ENCODE measurements around the gene CTAG1B.
"Not testable (repeated sequence)": the region's sequence is repeated elsewhere in the genome, so short reads cannot be mapped to it uniquely, and the experiment has no call there.

The CTAG1B gene

GRCh38 chrX:154620767-154621414, 1.8 kb upstream of the CTAG1B start:
- DNase-seq: not testable (repeated sequence)

DNA sequence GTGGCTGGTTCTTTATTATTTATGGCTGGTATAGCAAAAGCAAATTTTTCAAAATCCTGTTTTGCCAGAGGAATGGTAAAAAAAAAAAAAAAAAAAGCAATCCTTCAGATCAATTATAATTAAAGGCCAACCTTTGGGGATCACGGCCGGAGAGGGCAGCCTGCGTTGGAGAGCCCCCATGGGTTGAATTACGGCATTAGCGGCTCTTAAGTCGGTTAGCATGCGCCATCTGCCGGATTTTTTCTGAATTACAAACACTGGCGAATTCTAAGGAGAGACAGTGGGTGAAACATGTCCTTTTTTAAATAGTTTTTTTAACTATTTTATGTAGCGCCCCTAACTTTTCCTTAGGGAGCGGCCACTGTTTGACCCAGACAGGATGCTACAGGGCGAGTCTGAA, 5.5 kb downstream of the CTAG1B start:
- DNase-seq: not testable (repeated sequence)

GRCh38 chrX:154611146-154611545, 7.9 kb downstream of the CTAG1B start:
- DNase-seq: not testable (repeated sequence)

- not testable (repeated sequence) for DNase-seq
These were observed 10.3 kb downstream of the CTAG1B start for GRCh38 chrX:154608823-154609222.

DNA sequence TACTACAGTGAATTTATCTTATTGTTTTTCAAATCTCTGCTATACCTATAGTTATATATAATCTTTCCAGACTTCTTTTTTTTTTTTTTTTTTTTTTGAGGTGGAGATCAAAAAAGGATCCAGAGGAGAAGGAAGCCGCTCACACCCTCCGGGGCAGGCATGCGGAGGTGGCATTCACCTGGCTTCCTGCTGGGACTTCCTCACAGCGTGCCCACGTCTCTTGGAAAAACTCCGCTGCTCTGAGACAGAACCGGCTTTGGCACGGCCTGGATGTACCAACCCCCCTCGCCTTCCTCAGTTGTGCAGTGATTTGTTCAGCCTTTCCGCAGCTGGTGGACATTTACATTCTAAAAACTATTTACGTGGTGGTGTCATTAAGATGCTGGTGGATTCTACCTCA, 11.1 kb downstream of the CTAG1B start:
- DNase-seq: not testable (repeated sequence)

DNA sequence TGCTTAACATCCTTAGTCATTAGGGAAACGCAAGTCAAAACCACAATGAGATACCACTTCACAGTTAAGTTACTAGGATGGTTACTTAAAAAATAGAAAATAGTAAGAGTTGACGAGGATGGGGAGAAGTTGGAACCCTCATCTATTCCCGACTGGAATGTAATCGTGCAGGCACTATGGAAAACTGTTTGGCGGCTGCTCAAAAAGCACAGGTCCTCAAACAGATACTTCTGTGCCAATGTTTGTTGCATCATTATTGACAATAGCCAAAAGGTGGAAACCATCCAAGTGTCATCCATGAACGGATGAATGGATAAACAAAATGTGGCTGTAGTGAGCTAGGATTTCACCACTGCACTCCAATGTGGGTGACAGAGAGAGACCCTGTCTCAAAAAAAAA, 11.7 kb downstream of the CTAG1B start:
- no peak for DNase-seq

- DNase-seq: no peak
These were observed 13.5 kb downstream of the CTAG1B start for GRCh38 chrX:154605566-154605965.

DNA sequence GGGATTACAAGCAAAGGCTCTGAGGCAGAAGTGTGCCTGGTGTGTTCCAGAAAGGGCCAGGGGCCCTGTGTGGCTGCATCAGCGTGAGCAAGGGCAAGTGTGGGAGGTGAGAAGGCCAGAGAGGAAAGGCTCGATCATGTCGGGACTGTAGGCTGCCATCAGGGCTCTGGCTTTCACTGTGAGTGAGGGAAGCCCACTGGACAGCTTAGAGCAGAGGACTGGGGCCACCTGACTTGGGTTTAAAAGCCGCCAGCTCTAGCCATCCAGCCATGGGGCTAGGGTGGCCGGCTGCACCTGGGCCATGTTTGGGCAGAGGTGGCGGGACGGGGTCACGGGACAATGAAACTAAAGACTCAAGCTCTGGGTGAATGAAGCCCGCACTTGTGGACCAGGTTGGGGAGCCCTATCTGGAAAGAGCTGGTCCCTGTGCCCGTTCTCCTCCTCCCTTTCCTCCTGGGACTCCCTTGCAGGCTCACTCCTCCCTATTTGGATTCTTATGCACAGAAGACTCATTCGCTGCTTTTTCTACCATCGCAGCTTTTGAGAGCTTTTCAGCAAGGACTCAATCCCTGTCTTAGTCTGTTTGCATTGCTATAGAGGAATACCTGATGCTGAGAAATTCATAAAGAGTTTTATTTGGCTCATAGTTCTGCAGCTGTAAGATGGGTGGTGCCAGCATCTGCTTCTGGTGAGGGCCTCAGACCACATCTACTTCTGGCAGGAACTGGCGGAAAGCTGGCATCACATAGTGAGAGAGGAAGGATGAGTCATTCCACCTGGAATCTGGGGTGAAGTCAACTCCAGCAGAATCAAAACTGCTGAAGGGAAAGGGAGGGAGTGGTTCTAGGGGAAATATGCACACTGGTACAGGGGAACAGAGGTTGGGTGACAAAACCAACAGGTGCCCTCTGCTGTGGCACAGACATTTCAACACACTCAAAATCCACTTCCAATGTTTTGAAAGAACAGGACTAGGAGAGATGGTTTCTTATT, 15.3 kb downstream of the CTAG1B start:
- no peak for DNase-seq

DNA sequence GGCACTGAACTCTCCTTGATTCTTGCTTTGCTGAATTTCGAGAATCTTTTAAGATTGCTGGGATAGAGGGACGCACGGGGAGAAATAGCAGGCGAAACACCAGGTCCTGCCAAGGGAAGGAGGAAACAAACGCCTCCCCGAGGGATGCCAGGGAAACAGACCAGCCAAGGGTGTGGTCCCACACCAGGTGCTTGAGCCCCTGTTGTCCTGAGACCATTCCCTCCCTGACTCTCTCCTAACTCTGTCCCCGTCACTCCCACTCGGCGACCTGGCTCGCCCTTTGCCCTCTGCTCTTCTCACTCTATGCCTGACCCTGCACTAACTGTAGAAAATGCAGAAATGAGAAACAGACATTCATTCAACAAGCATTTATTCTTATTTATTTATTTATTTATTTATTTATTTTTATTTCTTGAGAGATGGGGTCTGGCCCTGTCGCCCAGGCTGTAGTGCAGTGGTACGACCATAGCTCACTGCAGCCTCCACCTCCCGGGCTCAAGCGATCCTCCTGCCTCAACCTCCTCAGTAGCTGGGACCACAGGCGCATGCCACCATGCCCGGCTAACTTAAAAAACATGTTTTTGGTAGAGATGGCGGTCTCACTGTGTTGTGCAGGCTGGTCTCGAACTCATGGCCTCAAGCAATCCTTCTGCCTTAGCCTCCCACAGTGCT, 16.2 kb downstream of the CTAG1B start:
- DNase-seq: no peak

- no peak for DNase-seq
These were observed 16.9 kb downstream of the CTAG1B start for GRCh38 chrX:154602226-154602625.

DNA sequence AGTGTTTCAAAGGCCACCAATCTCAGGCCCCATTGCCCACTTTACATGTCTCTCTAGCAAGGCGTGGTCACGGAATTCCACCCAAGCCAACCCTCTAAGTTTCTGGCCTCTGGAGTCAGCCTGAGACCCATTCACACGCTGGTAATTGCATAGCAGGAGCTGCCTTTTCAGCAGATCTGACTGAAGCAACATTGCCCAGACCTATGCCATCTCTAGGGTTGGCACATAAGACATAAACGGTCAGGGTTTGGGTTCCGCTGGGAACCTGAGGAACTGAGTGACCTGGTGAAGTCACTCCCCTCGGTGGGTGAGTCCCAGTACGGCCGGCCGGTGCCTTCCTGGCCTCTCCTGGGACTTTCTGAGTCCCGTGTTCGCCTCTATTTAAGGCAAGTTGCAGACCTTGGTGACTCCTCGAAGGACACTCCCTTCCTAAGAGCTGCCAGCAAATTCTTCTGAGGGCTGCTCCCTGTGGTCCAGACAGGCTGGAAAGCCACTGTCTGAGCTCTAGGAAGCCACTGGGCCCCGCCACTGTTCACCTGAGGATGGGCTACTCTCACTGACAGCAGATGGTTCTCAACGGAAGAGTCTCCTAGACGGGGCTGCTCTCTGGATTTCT, 18.2 kb downstream of the CTAG1B start:
- DNase-seq: no peak

- no peak for DNase-seq
These were observed 19.6 kb downstream of the CTAG1B start for GRCh38 chrX:154599531-154599930.

DNA sequence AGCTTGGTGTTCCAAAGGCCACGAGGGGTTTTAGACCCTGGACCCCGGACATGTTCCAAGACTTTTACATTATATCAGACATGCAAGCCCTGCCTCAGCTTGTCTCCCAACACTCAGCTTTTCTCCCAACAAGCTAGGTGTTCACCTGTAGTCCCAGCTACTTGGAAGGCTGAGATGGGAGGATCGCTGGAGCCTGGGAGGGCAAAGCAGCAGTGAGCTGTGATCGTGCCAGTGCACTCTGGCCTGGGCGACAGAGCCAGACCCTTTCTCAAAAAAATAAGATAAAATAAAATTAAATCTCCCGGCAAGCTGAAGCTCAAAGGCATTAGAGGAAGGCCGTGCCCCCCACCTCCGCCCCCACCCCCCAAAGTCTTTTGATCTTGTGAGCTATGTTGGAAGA, 20.4 kb downstream of the CTAG1B start:
- no peak for DNase-seq

- no peak for DNase-seq
These were observed 21.9 kb downstream of the CTAG1B start for GRCh38 chrX:154597221-154597620.

DNA sequence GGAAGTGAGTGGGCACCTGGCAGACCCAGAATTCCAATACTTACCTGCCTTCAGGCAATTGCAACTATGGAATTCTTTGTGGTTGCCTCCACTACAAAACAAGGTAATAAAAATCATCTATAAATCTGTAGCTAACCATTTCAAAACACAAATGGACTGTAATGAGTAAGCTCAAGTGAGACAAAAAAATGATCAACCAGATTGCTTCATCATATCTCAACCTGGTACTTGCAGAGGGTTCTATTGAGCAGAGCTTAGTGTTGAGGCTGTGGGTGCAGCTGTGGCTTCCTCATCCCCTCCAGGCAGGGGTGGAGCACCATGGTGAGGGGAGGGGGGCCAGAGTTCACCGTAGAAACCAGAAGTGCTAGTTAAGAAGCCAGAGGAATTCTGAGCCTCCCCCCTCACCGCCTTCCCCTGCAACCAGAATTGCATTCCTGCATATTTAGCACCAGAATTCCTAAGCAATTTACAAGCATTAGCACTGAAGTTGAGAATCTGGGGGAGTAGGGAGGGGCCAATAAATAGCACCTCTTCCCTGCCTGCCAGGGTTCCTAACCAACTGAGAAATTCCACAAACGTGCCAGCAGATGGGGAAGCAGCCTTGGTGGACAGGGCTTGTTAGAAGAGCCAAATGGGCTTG, 22.7 kb downstream of the CTAG1B start:
- no peak for DNase-seq

GRCh38 chrX:154595559-154596249, 23.4 kb downstream of the CTAG1B start:
- DNase-seq: no peak

DNA sequence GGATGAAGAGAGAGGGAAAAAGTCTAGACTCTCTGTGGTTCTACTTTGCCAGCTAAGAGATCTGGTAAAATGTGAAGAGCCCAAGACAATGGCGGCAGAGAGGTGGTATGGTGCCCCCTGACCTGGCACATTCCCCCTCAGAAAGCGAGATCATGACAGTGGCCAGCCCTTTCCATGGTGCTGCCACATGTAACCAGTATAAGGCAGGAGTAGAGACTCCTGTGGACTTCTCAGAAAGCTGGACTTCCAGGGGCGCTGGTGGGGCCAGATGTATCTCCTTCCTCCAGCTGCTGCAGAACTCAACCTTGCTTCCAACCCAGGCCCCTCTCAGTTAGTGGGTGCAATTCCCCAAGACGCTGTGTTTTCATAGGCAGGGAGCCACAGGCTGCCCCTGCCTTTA, 24.6 kb downstream of the CTAG1B start:
- DNase-seq: no peak

DNA sequence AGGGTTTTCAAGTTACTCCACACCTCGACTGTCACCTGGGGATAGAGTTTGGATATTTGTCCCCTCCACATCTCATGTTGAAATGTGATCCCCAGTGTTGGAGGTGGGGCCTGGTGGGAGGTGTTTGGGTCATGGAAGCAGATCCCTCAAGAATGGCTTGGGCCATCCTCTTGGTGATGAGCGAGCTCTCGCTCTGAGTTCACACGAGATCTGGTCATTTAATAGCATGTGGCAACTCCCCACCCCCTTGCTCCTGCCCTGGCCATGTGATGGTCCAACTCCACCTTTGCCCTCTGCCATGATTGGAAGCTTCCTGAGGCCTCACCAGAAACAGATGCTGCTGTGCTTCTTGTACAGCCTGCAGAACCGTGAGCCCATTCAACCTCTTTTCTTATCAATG, 25.9 kb downstream of the CTAG1B start:
- no peak for DNase-seq

- DNase-seq: no peak
These were observed 26.6 kb downstream of the CTAG1B start for GRCh38 chrX:154592505-154592904.

- DNase-seq: not testable (repeated sequence)
These were observed 28.7 kb downstream of the CTAG1B start for GRCh38 chrX:154590415-154590814.

GRCh38 chrX:154584585-154585183, 34.4 kb downstream of the CTAG1B start, which contains the start of gene CTAG1A:
Gene CTAG1A, plus strand, starts transcription at chrX:154585133. Its CDS starts 74 bp downstream, at chrX:154585207.
- not testable (repeated sequence) for DNase-seq
